ELF-1 (cell line): ENCODE results near the gene BAHD1.

Experiments
- DNase-seq: peaks from one replicate; pipeline ENCODE4 v3.0.0-alpha.2; 2016; ENCODE audit warnings: low read depth, low spot score

BAHD1 gene

DNA sequence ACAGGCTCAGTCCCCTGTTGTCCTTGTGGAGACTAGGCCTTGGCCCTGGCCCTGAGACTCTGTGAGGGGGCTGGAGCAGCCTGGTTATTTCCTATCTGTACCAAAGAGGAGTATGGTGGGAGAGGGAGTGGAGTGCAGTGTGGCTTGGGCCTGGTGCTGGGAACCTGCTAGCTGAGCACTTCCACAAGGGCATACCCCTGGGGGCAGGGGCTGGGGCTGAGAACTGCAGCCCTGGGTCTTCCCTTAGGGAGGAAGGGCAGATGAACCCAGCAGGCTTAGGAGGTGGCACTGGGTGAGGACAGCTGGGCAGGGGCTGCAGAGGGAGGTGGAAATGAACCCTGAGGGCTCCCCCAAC, 26.5 kb downstream of the BAHD1 start:
- DNase-seq: no peak

DNA sequence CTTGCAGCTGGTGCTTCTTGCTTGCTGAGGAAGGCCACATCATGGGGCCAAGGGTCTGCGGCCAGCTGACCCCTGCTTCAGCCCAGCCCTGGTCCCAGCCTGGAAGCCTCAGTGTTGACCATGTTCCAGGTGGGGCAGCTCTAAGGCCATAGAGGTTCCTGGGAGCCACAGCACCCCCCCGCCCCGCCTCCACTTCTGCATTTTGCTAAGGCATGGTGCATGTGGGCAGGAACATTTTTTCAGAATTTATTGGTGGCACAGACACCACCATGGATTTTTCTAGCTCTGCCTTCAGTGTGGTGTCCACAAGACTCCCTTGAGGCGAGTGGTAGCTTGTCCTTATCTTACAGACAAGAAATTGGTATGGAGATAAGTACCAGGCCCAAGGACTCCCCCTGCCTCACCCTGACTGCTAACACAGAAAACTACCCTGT, 28.2 kb downstream of the BAHD1 start:
- DNase-seq: no peak

DNA sequence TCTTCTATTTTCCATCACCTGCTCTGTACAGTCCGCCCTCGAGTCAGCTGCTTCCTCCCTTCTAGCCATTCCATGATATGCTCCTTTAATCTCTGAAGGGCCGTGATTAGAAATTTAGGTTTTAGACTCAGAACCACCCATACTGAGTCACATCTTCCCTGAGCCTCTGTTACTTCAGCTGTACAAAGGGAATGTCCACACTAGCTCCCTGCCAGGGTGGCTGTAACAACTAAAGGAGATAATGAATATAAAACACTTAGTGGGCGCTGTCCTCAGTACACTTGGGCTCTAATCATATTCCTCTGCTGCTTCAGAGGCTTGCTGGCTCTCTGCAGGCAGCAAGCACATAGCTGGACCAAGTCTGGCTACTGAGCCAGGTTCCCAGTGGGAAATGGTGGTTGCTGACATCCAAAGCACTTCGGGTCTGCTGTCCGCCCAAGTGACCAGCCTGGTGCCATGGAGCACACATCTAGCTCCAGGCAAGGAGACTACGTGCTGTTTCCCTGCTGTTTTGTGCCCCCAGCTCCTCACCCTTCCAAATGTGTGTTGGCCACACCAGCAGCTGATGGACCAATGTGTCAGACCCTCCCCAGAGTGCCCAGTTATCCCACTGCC, 29.1 kb downstream of the BAHD1 start:
- no peak for DNase-seq

DNA sequence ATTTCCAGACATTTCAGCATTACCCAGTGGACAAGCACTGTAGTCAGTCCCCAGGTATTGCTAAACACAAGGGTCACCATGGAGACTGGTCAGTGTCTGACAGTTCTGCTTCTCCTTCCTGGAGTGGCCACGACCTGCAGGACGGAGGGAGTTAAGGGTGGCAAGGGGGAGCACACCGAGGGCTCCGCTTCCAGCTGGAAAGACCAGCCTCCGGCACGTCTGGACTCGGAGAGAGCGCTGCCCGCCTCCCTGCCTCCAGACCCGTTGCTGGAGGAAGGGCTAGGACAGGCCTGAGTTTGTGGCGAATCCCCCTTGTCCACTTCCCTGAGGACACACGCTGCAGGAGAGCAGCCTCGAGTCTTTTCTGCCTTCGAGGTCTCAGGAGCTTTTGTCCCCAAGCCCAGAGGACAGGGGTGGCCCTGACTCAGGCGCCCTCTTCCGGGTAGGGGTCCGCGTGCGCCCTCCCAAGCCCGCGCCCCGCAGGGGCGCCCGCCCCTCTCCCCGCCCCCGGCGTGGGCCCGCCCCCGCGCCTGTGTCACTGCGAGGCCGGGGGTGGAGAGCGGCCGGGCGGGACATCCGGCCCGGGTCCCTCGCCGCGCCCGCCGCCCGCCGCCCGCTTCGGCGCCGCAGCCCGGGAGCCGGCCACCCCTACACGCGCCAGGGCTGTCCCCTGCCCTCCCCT, 29.8 kb downstream of the BAHD1 start, which contains the start of gene CHST14:
Gene CHST14 (plus strand): TSS at position 562 of the 682 bp plus-strand sequence. CDS start 230 bp downstream, outside the sequence.
- DNase-seq: peak; percentile 78

DNA sequence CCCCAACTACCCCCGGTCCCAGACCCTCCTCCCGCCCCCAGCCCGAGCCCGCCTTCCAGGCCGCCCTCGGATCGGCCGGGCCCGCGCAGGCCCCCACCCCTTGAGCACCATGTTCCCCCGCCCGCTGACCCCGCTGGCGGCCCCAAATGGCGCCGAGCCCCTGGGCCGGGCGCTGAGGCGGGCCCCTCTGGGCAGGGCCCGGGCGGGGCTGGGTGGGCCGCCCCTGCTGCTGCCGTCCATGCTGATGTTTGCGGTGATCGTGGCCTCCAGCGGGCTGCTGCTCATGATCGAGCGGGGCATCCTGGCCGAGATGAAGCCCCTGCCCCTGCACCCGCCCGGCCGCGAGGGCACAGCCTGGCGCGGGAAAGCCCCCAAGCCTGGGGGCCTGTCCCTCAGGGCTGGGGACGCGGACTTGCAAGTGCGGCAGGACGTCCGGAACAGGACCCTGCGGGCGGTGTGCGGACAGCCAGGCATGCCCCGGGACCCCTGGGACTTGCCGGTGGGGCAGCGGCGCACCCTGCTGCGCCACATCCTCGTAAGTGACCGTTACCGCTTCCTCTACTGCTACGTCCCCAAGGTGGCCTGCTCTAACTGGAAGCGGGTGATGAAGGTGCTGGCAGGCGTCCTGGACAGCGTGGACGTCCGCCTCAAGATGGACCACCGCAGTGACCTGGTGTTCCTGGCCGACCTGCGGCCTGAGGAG, 30.5 kb downstream of the BAHD1 start:
- DNase-seq: no peak

DNA sequence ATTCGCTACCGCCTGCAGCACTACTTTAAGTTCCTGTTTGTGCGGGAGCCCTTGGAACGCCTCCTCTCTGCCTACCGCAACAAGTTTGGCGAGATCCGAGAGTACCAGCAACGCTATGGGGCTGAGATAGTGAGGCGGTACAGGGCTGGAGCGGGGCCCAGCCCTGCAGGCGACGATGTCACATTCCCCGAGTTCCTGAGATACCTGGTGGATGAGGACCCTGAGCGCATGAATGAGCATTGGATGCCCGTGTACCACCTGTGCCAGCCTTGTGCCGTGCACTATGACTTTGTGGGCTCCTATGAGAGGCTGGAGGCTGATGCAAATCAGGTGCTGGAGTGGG, 31.0 kb downstream of the BAHD1 start:
- peak; percentile 87 for DNase-seq

DNA sequence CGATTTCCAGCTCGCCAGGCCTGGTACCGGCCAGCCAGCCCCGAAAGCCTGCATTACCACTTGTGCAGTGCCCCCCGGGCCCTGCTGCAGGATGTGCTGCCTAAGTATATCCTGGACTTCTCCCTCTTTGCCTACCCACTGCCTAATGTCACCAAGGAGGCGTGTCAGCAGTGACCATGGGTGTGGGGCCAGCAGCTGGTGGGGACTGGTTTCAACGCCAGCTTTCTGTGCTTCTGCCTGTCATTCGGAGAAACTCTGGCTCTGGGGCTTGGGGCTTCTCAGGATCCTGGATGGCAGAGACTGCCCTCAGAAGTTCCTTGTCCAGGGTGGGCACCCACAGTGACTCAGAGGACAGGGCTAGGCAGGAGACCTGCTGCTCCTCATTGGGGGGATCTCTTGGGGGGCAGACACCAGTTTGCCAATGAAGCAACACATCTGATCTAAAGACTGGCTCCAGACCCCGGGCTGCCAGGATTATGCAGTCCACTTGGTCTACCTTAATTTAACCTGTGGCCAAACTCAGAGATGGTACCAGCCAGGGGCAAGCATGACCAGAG, 31.5 kb downstream of the BAHD1 start:
- no peak for DNase-seq

DNA sequence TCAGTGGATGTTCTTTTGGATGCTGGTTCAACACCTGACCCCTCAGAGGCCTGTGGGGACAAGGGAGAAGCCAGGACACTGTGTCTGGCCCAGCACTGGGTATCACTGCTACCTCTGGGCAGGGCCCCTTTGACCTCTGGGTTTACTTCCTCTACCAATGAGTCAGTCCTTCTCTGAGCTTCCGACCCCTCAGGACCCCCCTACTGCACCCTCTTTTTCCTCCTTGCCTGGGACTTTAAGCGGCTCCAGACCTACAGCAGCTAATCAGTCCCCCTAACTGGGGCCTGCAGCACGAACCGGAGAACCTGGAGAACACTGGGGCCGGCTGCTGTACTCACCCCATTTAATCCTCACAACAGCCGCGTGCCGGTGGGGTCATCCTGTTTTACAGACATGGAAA, 33.8 kb downstream of the BAHD1 start:
- DNase-seq: no peak

DNA sequence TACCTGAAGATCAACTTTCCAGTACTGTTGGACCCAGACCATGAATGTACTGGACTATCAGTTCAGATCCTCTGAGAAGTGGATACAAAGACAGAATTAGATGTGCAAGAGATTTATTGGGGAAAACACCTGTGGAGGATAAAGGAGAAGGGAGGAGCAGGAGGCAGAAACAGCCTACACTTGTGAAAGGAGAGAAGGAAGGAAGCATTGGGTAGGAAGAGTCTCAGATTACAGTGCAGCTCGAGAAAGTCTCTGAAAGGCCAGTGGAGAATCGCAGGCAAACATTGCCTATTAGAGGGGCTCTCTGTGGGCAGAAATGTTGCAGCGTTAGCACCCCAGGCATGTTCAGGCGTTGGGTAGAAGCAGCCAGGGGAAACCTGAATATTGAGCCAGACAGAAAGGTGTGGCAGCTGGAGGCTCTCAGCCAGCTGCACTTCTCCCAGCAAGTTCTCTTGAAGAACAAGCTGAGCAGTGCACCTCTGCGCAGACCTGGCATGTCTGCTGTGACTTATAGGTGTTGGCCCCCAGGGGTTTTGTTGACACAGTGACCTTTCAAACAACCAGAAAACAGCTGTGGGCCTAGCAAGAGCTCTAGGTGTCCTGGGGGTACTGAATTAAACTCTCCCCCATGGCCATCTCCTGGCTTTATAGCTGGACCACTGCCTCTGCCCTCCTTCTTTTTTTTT, 37.0 kb downstream of the BAHD1 start:
- peak; percentile 56 for DNase-seq

DNA sequence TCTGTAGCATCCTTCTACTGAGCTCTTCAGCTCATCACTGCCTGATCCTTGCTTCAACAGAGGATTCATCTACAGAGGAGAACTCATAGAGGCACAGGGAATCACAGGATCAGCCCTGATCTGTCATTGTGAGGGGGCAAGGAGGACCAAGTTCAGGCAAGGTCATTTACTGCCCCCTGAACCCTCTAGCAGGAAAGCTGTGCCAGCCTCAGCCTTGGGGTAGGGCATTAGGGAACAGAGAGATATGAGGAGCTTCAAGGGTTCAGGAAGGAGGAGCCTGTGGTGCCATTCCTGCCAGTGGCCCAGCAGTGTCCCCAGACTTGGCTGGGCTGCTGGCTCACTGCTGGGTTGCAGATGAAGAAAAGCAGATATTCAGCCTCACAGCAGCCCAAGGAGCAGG, 38.3 kb downstream of the BAHD1 start:
- no peak for DNase-seq

DNA sequence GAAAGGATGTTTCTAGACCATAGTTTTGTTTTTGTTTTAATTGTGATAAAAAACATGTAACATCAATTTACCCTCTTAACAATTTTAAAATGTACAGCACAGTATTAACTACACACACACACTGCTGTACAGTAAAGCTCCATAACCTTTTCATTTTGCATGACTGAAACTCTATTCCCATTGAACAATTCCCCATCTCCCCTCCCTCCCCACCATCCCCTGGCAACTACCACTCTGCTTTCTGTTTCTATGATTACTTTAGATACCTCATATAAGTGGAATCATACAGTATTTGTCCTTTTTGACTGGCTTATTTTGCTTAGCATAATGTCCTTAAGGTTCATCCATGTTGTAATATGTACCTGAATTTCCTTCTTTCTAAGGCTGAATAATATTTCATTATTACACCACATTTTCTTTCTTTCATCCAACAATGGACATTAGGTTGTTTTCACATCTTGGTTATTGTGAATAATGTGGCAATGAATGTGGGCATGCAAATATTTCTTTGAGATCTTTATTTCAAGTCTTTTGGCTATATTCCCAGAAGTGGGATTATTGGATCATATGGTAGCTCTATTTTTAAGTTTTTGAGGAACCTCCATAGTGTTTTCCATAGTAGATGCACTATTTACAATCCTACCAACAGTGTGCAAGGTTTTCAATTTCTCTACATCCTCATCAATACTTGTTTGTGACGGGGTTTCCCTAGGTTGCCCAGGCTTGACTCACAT, 40.8 kb downstream of the BAHD1 start:
- DNase-seq: no peak

DNA sequence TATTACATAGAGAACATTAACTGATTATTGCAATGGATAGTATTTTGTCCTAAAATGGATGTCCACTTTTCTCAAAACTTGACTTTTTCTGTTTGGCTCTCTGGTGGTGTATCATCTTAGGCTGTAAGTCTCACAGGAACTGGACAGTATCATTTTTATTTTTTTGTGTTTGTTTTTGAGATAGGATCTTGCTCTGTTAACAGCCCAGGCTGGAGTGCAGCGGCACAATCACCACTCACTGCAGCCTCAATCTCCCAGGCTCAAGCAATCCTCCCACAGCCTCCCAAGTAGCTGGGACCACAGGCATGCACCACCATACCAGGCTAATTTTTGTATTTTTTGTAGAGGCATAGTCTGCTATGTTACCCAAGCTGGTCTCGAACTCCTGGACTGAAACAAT, 43.2 kb downstream of the BAHD1 start:
- DNase-seq: no peak

DNA sequence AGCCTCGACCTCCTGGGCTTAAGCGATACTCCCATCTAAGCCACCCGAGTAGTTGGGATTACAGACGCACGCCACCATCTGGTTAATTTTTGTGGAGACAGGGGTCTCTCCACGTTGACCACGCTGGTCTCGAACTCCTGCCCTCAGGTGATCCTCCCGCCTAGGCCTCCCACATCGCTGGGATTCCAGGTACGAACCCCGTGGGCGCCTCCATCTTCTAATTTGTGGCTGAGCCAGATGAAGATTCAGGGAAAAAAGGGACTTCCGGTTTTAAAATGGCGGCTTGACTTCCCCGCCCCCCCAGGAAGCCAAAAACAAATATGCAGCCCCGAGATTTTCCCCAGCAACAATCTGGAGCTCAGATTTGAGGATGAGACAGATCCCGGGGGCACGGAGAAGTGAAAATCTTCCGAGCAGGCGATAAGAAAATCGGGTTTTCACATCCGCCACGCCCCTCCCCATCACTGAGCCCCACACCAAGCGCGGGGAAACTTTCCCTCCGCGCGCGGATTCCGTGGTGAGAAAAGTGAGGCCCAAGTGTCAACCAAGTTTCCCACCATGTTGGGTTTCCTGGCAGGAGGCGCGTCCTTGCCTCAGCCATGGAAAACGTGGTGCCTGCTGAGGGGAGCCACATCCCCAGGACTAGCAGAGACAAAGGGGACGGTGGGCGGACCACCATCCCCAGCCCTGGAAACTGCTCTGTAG, 45.5 kb downstream of the BAHD1 start:
- no peak for DNase-seq

DNA sequence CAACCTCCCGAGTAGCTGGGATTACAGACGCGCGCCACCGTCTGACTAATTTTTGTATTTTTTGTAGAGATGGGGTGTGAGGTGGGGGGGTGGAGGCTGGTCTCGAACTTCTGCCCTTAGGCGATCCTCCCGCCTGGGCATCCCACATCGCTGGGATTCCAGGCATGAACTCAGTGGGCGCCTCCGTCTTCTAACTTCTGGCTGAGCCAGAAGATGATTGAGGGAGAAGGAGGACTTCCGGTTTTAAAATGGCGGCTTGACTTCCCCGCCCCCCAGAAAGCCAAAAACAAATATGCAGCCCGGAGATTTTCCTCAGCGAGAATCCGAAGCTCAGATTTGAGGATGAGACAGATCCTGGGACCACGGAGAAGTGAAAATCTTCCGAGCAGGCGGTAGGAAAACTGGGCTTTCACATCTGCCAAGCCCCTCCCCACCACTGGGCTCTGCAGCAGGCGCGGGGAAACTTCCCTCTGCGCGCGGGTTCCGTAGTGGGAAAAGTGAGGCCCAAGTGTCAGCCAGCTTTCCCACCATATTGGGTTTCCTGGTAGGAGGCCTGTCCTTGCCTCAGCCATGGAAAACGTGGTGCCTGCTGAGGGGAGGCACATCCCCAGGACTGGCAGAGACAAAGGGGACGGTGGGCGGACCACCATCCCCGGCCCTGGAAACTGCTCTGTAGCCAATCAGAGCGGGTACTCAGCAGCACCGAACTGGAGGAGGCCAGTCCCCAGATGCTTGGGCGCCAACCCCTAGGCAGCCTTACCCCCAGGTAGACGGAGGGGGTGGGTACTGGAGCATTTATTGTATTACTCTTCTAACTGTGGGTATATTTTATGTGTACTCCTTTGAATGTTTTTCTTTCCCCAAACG, 47.3 kb downstream of the BAHD1 start:
- DNase-seq: peak; percentile 84

DNA sequence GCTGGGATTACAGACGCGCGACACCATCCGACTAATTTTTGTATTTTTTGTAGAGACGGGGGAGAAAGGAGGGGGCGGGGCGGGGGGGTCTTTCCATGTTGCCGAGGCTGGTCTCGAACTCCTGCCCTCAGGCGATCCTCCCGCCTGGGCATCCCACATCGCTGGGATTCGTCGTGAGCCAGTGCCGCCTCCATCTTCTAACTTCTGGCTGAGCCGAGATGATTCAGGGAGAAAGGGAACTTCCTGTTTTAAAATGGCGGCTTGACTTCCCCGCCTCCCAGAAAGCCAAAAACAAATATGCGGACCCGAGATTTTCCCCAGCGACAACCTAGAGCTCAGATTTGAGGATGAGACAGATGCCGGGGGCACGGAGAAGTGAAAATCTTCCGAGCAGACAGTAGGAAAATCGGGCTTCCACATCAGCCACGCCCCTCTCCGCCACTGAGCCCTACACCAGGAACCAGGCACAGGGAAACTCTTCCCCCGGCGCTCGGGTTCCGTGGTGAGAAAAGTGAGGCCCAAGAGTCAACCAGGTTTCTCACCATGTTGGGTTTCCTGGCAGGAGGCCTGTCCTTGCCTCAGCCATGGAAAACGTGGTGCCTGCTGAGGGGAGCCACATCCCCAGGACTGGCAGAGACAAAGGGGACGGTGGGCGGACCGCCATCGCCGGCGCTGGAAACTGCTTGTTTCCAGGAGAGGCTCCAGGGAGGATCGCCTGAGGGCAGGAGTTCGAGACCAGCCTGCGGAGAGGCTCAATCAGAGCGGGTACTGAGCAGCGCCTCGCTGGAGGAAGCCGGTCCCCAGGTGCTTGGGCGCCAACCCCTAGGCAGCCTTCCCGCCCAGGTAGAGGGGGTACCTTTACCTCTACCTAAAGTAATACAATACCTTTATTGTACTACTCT, 48.8 kb downstream of the BAHD1 start:
- peak; percentile 69 for DNase-seq

DNA sequence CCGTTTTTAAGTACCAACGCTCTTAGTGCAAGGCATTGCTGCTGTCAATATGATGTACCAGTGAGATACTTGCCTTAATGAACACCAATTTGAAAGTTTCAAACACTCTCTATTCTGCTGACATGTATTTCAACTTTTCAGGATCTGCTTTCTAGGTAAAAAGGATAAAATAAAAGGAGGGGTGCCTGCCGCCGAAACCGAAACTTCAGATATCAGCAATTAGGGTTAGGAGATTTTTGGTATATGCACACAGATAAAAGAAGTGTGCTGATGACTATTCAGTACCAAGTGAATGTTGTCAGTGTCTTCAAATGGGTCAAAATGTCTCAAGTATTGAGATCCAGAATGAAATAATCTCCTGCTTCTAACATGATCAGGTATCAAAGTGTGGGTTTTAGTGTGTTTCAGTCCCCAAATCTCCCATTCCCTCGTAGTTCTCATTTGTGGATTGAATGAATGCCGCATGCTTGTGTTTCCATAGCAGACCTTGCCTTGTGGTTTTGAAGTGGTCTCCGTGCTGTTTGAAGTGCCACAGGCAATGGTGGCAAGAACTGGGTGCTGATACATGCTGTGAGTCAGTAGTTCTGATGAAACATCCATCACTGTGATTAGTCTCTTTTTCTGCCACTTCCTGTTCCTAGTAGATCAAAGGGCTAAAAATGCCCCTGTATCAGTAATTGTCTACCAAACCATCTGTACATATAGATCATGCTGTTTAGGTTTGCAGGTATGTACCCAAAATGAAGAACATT, 52.5 kb downstream of the BAHD1 start:
- no peak for DNase-seq

DNA sequence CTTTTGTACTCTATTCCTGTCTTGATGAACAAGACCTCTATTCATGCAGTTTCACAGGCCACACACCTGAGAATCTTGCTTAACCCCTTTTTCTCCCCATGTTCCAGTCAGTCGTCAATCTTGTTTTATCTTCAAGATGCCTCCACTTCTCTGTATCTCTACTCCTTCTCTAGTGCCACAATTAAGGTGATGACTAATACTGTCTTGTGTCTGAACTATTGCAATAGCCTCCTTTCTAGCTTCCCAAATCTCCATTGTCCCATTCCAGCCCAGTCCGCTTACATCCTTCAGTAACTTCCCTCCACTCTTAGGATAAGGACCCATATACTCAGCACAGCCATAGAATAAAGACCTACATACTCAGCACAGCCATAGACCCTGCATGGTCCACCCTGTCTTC, 54.8 kb downstream of the BAHD1 start:
- DNase-seq: no peak

DNA sequence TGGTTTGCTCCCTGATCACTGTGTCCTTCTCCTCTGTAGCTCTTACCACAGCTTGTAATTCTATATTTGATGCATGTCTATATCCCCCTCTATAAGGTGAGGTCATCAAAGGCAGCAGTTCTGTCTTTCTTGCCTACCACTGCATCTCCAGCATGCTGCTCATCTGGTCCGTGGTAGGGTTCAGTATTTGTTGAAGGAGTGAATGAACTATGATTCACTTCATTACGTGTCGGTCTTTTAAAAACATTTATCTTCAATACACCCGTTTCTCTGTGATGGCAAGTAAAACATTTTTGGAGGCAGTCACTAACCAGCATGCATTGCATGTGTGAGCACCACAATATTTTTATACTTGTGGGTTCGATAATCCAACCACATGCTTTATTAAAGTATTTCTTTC, 57.7 kb downstream of the BAHD1 start:
- DNase-seq: no peak
